GM12875 (cell line): Measurements from ENCODE around the gene VRK2.

Experiments
- H3K4me3 ChIP-seq: one replicate; pipeline ENCODE4 v1.5.1; 2011; ENCODE audit warnings: low read depth, low read length, control low read depth
- CTCF ChIP-seq: IDR thresholded peaks from 2 replicates; pipeline ENCODE4 v1.5.1; 2011; ENCODE audit warnings: low read depth, mild to moderate bottlenecking, control low read depth, inconsistent platforms, low read length, moderate library complexity, borderline replicate concordance; ENCODE audit not compliant: insufficient read depth

Gene VRK2

GRCh38 chr2:58064086-58064485, 17.5 kb downstream of the VRK2 start:
- no peak overlapping the region for H3K4me3 ChIP-seq
- TF ChIP-seq CTCF = no peak

DNA sequence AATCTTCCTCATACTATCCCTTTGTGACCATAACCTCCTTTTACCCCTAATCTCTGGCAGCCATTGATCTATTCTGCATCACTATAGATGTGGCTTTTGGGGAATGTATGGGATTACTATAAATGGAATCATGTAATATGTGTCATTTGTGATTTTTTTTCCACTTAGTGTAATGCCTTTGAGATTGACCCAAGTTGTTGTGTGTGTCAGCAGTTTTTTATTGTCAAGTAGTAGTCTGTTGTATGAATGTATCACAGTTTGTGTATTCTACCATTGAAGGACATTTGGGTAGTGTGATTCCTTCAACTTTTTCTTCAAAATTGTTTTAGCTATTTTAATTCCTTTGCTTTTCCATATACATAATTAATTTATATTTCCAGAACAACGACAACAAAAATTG, 18.6 kb downstream of the VRK2 start:
- TF ChIP-seq CTCF = no peak

GRCh38 chr2:58067001-58067400, 20.4 kb downstream of the VRK2 start:
- TF ChIP-seq CTCF = no peak
- no peak overlapping the region for H3K4me3 ChIP-seq

More for the DNA sequence above, 18.6 kb downstream of the VRK2 start:
- H3K4me3 ChIP-seq = no peak overlapping the region

GRCh38 chr2:58070765-58071164, 24.2 kb downstream of the VRK2 start:
- TF ChIP-seq CTCF = no peak
- no peak overlapping the region for H3K4me3 ChIP-seq

DNA sequence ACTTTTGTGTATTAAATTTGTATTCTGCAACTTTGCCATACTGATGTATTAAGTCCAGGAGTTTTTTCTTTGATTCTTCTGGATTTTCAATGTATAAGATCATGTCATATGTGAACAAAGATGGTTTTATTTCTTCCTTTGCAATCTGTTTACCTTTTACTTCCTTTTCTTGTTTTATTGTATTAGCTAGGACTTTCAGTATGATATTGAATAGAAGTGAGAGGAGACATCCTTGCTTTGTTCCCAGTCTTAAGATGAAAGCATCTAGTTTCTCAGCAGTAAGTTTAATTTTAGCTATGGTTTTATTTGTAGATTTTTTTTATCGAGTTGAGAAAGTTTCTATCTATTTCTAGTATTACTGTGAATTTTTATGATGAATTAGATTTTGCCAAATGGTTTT, 25.5 kb downstream of the VRK2 start:
- no peak overlapping the region for H3K4me3 ChIP-seq
- no peak for TF ChIP-seq CTCF

DNA sequence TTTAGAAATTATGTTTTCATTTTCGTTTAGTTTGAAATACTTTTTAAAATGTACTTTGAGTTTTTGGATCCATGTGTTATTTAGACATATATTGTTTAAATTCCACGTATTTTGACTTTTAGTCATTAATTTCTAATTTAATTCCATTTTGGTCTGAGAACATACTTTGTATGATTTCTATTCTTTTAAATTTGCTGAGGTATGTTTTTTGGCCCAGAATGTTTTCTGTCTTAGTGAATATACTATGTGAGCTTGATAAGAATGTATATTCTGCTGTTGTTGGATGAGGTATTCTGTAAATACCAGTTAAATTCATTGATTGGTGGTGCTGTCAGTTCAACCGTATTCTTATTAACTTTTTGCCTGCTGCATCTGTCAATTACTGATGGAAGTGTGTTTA, 26.4 kb downstream of the VRK2 start:
- H3K4me3 ChIP-seq = no peak overlapping the region
- no peak for TF ChIP-seq CTCF

DNA sequence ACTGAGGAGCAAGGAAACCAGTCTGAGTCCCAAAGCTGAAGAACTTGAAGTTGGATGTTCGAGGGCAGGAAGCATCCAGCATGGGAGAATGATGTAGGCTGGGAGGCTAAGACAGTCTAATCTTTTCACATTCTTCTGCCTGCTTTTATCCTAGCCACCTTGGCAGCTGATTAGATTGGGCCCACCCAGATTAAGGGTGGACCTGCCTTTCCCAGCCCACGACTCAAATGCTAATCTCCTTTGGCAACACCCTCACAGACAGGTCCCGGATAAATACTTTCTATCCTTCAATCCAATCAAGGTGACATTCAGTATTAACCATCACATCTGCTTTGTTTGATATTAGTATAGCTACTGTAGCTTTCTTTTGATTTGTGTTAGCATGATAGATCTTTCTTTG, 27.1 kb downstream of the VRK2 start:
- TF ChIP-seq CTCF = no peak
- H3K4me3 ChIP-seq = no peak overlapping the region
